K562 (cell line): ENCODE measurements around the gene ACTN1. TPM values are rescaled to one million over a fixed set of nuclear protein-coding genes. Genes with fewer than 3 reads are reported as not detected.

Experiments
- ATAC-seq: fragments of 200-7000 bp; cut with Tn5 transposase; 3 replicates; pipeline ENCODE4 v1.9.1; 2020; ENCODE audit warnings: moderate library complexity
- BruUV-seq: library from RNA; stranded (reverse); fragments of 400-500 nt; replicated peaks from 2 replicates; lab custom pipeline; 2021; lab: Mats Ljungman, UMichigan
- CTCF ChIA-PET: fragments of 300-600 bp; formaldehyde crosslinking; extraction: SDS; loops from one replicate; lab custom pipeline; 2021; ENCODE audit warnings: low intra/inter-chr PET ratio; lab: Yijun Ruan, JAX
- POLR2A ChIA-PET: fragments of 300-600, 350-650 bp; sonication (Branson Sonifier 250); formaldehyde crosslinking; extraction: SDS; loops from one replicate; lab custom pipeline; 2021; ENCODE audit warnings: antibody characterized with exemption, inconsistent platforms; lab: Yijun Ruan, JAX
- DNase-seq, 4 experiments: peaks; one replicate each; pipeline versions ENCODE4 v3.0.0 to v3.0.0-alpha.2; 2011 to 2018; ENCODE audit warnings: low spot score in 3 of 4, mixed read lengths in 3 of 4; ENCODE audit errors: extremely low read depth in 1 of 4
- FAIRE-seq: peaks from 2 replicates; lab custom pipeline; 2011; peaks lifted over from hg19 to GRCh38; lab: Jason Lieb, UNC
- H2AFZ ChIP-seq: 2 replicates; pipeline ENCODE4 v1.6.0; 2011; ENCODE audit warnings: low read depth, low read length, control low read depth, inconsistent platforms
- H3K27ac ChIP-seq: fragments of 200-600 bp; 3 replicates; pipeline ENCODE4 v1.8.0; 2011; ENCODE audit warnings: low read depth, mild to moderate bottlenecking, control low read depth, inconsistent platforms, low read length, moderate library complexity, mixed read lengths; ENCODE audit errors: extremely low read depth
- H3K27me3 ChIP-seq, 2 experiments: fragments of 300-600 bp in 1 of 2; 2 replicates in 1 of 2; 3 replicates in 1 of 2; pipeline versions ENCODE4 v1.6.0 to v1.8.0; 2011; ENCODE audit warnings: inconsistent platforms in 2 of 2, low read length in 2 of 2, mild to moderate bottlenecking in 1 of 2, mixed read lengths in 1 of 2, moderate library complexity in 1 of 2; ENCODE audit not compliant: control insufficient read depth in 2 of 2, insufficient read depth in 2 of 2
- H3K36me3 ChIP-seq: fragments of 300-600 bp; 3 replicates; pipeline ENCODE4 v1.8.0; 2011; ENCODE audit warnings: mild to moderate bottlenecking, low read length, inconsistent platforms; ENCODE audit not compliant: control insufficient read depth, insufficient read depth
- H3K4me1 ChIP-seq, 2 experiments: fragments of 200-600 bp in 1 of 2; replicated peaks in 1 of 2; 2 replicates in 1 of 2; 3 replicates in 1 of 2; pipeline versions ENCODE4 v1.5.1 to v1.8.0; 2011; ENCODE audit warnings: inconsistent platforms in 2 of 2, low read length in 2 of 2, mild to moderate bottlenecking in 1 of 2, mixed read lengths in 1 of 2, moderate library complexity in 1 of 2; ENCODE audit not compliant: control insufficient read depth in 2 of 2, insufficient read depth in 2 of 2
- H3K4me2 ChIP-seq: 2 replicates; pipeline ENCODE4 v1.6.1; 2011; ENCODE audit warnings: low read length, control low read depth, inconsistent platforms, mixed read lengths; ENCODE audit not compliant: insufficient read depth
- H3K4me3 ChIP-seq: fragments of 200-600 bp; sonication (generic), shearing (Covaris generic); 2 replicates; pipeline ENCODE4 v1.5.1; 2016; ENCODE audit warnings: control low read depth, inconsistent platforms
- H3K79me2 ChIP-seq: fragments of 200-600 bp; 3 replicates; pipeline ENCODE4 v1.8.0; 2011; ENCODE audit warnings: low read length, inconsistent platforms; ENCODE audit not compliant: control insufficient read depth, insufficient read depth
- H3K9ac ChIP-seq, 2 experiments: 2 replicates each; pipeline versions ENCODE4 v1.6.0 to v1.6.1; 2011; ENCODE audit warnings: low read depth in 2 of 2, low read length in 2 of 2, control low read depth in 1 of 2, inconsistent platforms in 1 of 2, mild to moderate bottlenecking in 1 of 2, mixed read lengths in 1 of 2; ENCODE audit not compliant: insufficient read depth in 1 of 2
- H3K9me1 ChIP-seq: one replicate; pipeline ENCODE4 v1.6.0; 2011; ENCODE audit warnings: inconsistent platforms, mild to moderate bottlenecking, low read length, moderate library complexity; ENCODE audit not compliant: control insufficient read depth, insufficient read depth
- H3K9me3 ChIP-seq: replicated peaks from 2 replicates; pipeline ENCODE4 v1.5.1; 2011; ENCODE audit warnings: low read depth, low read length, inconsistent platforms; ENCODE audit not compliant: control insufficient read depth, insufficient read depth
- H4K20me1 ChIP-seq: replicated peaks from 2 replicates; pipeline ENCODE4 v1.6.1; 2011; ENCODE audit warnings: low read length, inconsistent platforms, mixed read lengths; ENCODE audit not compliant: control insufficient read depth, insufficient read depth
- CBX8 ChIP-seq: fragments of 200-600 bp; sonication (generic); IDR thresholded peaks from 2 replicates; pipeline ENCODE4 v1.6.1; 2012; ENCODE audit warnings: borderline replicate concordance, mixed run types, low read depth, mild to moderate bottlenecking, moderate library complexity, mixed read lengths, low read length, control low read depth, inconsistent platforms; ENCODE audit not compliant: poor library complexity, severe bottlenecking; ENCODE audit errors: extremely low read depth
- ESRRA ChIP-seq: fragments of 450-650 bp; IDR thresholded peaks from 2 replicates; pipeline ENCODE4 v1.6.1; 2014; ENCODE audit warnings: low read depth, mild to moderate bottlenecking, moderate library complexity, borderline replicate concordance
- HSF4 ChIP-seq: fragments of 250-450 bp; sonication (Bioruptor Pico); IDR thresholded peaks from 2 replicates; pipeline ENCODE4 v2.1.2; 2022; ENCODE audit warnings: mild to moderate bottlenecking, moderate library complexity, borderline replicate concordance
- XRCC5 ChIP-seq: fragments of 200-400 bp; formaldehyde crosslinking; IDR thresholded peaks from 2 replicates; pipeline ENCODE4 v1.6.1; 2017; ENCODE audit warnings: low read depth, mild to moderate bottlenecking, low read length
- ZNF146 ChIP-seq: IDR thresholded peaks from one replicate; pipeline ENCODE4 v1.6.1; 2018; ENCODE audit warnings: missing compliant biosample characterization; ENCODE audit not compliant: unreplicated experiment
- ZNF583 ChIP-seq: fragments of 250-450 bp; sonication (Bioruptor Pico); IDR thresholded peaks from 2 replicates; pipeline ENCODE4 v1.4.0; 2020
- WGBS: fragments of 100-300 bp; shearing (Covaris generic); methylation state at CpG from one replicate; pipeline ENCODE4 v1.1.6; 2016; ENCODE audit warnings: low coverage, mixed read lengths; ENCODE audit not compliant: insufficient coverage; ENCODE audit errors: missing lambda C conversion rate; 5-methylcytosine and 5-hydroxymethylcytosine counted together
- in situ Hi-C: fragments of 300-500 bp; cut with MboI; formaldehyde crosslinking; loops from 4 replicates; pipeline ENCODE4 v1.15.0; 2018; ENCODE audit warnings: inconsistent platforms, mixed read lengths
- intact Hi-C: fragments of 100-400 bp; cut with micrococcal nuclease; formaldehyde crosslinking; loops from 2 replicates; pipeline ENCODE4 v1.14.2; 2022
- polyA plus RNA-seq, 8 experiments: library from polyadenylated mRNA; depleted of rRNA in 4 of 8; stranded (reverse) in 5 of 8; unstranded in 3 of 8; fragments of >200 nt; fragmentation: Nextera tagmentation in 2 of 8; fragmentation: Illumina TruSeq in 1 of 8; extraction: Ambion mirVana in 2 of 8; extraction: Trizol in 1 of 8; gene quantifications; 2 replicates each; pipeline versions ENCODE4 v1.2.1 to v1.2.3, GENCODE V29; 2011 to 2014; ENCODE audit warnings: inconsistent platforms in 1 of 8, missing spikeins in 1 of 8
- total RNA-seq, 7 experiments: library from RNA; depleted of rRNA in 6 of 7; stranded (reverse); fragments of >200 nt in 6 of 7; fragmentation: Illumina TruSeq in 2 of 7; extraction: Trizol in 2 of 7; gene quantifications; 2 replicates each; pipeline versions ENCODE4 v1.2.1 to v1.2.3, GENCODE V29; 2011 to 2021; ENCODE audit warnings: low replicate concordance in 1 of 7

The ACTN1 gene
- total and polyA plus RNA-seq, 9 of the 15 experiments (the other 6 are each of a cell fraction or from before 2014, with no cell fraction given), result 2.2 to 67.7 (median 34.5) TPM

- Histone ChIP-seq H3K4me1 (no peaks in the 10 kb centered on the region), H3K9me3 (no peaks in the 10 kb centered on the region), H4K20me1 (no peaks in the 10 kb centered on the region), H3K27me3 (no peaks in the 10 kb centered on the region), H3K4me3 (no peak overlapping the region), H2AFZ (no peak overlapping the region), H3K9ac (no peak overlapping the region), H3K36me3 (peaks cover 60% of the 10 kb centered on the region; the same call in 2 of the 3 replicates), H3K79me2 (no peaks in the 10 kb centered on the region), H3K4me2 (no peak overlapping the region), H3K9me1 (no peaks in the 10 kb centered on the region), H3K27ac (no peak overlapping the region)
- CTCF ChIA-PET, result no interaction called here
- ATAC-seq, result no peak
- POLR2A ChIA-PET, result no interaction called here
- in situ Hi-C loops (no loop called here), intact Hi-C loops (no loop called here)
- DNase-seq, result no peak
- 86% methylated on average over 5 of the region's 5 CpGs for WGBS
- no peak for FAIRE-seq
- no peak for TF ChIP-seq CBX8
- TF ChIP-seq ZNF583 (CRISPR knock-in tag), result no peak
- BruUV-seq, result no TSS peak
Measured at GRCh38 chr14:68906439-68906838, 72.7 kb downstream of the ACTN1 start.

- H3K9me3 ChIP-seq, result no peaks in the 10 kb centered on the region
- ATAC-seq (no peak), FAIRE-seq (no peak), DNase-seq (no peak)
- H3K27ac ChIP-seq, result no peak overlapping the region
- H3K79me2 ChIP-seq, result no peaks in the 10 kb centered on the region
- no peak overlapping the region for H3K4me2 ChIP-seq
- no TSS peak for BruUV-seq
- ChIA-PET CTCF (no interaction called here), POLR2A (no interaction called here)
- no peak overlapping the region for H3K9ac ChIP-seq
- WGBS, result 88% methylated on average over 15 of the region's 16 CpGs
- no peaks in the 10 kb centered on the region for H3K9me1 ChIP-seq
- in situ Hi-C loops (no loop called here), intact Hi-C loops (no loop called here)
- H3K4me1 ChIP-seq, result no peaks in the 10 kb centered on the region
- H3K4me3 ChIP-seq, result no peak overlapping the region
- H2AFZ ChIP-seq, result no peak overlapping the region
- H3K36me3 ChIP-seq, result peaks cover 54% of the 10 kb centered on the region; the same call in 2 of the 3 replicates
- H4K20me1 ChIP-seq, result no peaks in the 10 kb centered on the region
- no peaks in the 10 kb centered on the region for H3K27me3 ChIP-seq
- TF ChIP-seq ZNF146 (no peak), HSF4 (CRISPR knock-in tag) (no peak), ESRRA (no peak), XRCC5 (no peak)
Measured at GRCh38 chr14:68905107-68905895, 73.8 kb downstream of the ACTN1 start.
